Measurements from ENCODE around the gene LRRC10.

Gene LRRC10

GRCh38 chr12:69648476-69648875, 37.8 kb upstream of the LRRC10 start:
- Histone ChIP-seq H3K36me3 (ENCODE audit: insufficient read depth, low read length) (no peaks in the 10 kb centered on the region), H3K27ac (no peak overlapping the region), H3K9me3 (ENCODE audit: low read depth, low read length) (no peaks in the 10 kb centered on the region), H3K4me3 (no peak overlapping the region), H3K9ac (ENCODE audit: insufficient read length) (no peak overlapping the region)
- DNase-seq (ENCODE audit: low read depth, low spot score), result no peak
- no peak for TF ChIP-seq FOXP2 (optimal IDR thresholded peaks at IDR 0.05; ENCODE audit: control extremely low read depth, extremely low read length, insufficient read depth)
- no peak for TF ChIP-seq EZH2 (IDR thresholded peaks at IDR 0.05)
- TF ChIP-seq POLR2AphosphoS5 (IDR thresholded peaks at IDR 0.05; ENCODE audit: borderline replicate concordance, low read depth, low read length), result no peak

- Histone ChIP-seq H3K36me3 (ENCODE audit: insufficient read depth, low read length) (no peaks in the 10 kb centered on the region), H3K9me3 (ENCODE audit: low read depth, low read length) (no peaks in the 10 kb centered on the region), H3K4me3 (no peak overlapping the region), H3K27ac (no peak overlapping the region), H3K9ac (ENCODE audit: insufficient read length) (no peak overlapping the region)
- TF ChIP-seq POLR2AphosphoS5 (IDR thresholded peaks at IDR 0.05; ENCODE audit: borderline replicate concordance, low read depth, low read length) (no peak), FOXP2 (optimal IDR thresholded peaks at IDR 0.05; ENCODE audit: control extremely low read depth, extremely low read length, insufficient read depth) (no peak), EZH2 (IDR thresholded peaks at IDR 0.05) (no peak)
- DNase-seq (ENCODE audit: low read depth, low spot score), result no peak
Measured at GRCh38 chr12:69647178-69647577, 36.5 kb upstream of the LRRC10 start.

GRCh38 chr12:69645031-69645430, 34.3 kb upstream of the LRRC10 start:
- TF ChIP-seq FOXP2 (optimal IDR thresholded peaks at IDR 0.05; ENCODE audit: control extremely low read depth, extremely low read length, insufficient read depth) (no peak), EZH2 (IDR thresholded peaks at IDR 0.05) (no peak), POLR2AphosphoS5 (IDR thresholded peaks at IDR 0.05; ENCODE audit: borderline replicate concordance, low read depth, low read length) (no peak)
- DNase-seq (ENCODE audit: low read depth, low spot score), result no peak

GRCh38 chr12:69644511-69644910, 33.8 kb upstream of the LRRC10 start:
- no peak for DNase-seq (ENCODE audit: low read depth, low spot score)
- no peak overlapping the region for H3K9ac ChIP-seq (ENCODE audit: insufficient read length)
- no peak overlapping the region for H3K27ac ChIP-seq
- no peaks in the 10 kb centered on the region for H3K36me3 ChIP-seq (ENCODE audit: insufficient read depth, low read length)
- H3K9me3 ChIP-seq (ENCODE audit: low read depth, low read length), result no peaks in the 10 kb centered on the region
- TF ChIP-seq FOXP2 (optimal IDR thresholded peaks at IDR 0.05; ENCODE audit: control extremely low read depth, extremely low read length, insufficient read depth) (no peak), POLR2AphosphoS5 (IDR thresholded peaks at IDR 0.05; ENCODE audit: borderline replicate concordance, low read depth, low read length) (no peak), EZH2 (IDR thresholded peaks at IDR 0.05) (no peak)
- H3K4me3 ChIP-seq, result no peak overlapping the region

More at GRCh38 chr12:69645031-69645430, 34.3 kb upstream of the LRRC10 start:
- no peaks in the 10 kb centered on the region for H3K36me3 ChIP-seq (ENCODE audit: insufficient read depth, low read length)
- no peak overlapping the region for H3K4me3 ChIP-seq
- no peaks in the 10 kb centered on the region for H3K9me3 ChIP-seq (ENCODE audit: low read depth, low read length)
- H3K27ac ChIP-seq, result no peak overlapping the region
- H3K9ac ChIP-seq (ENCODE audit: insufficient read length), result no peak overlapping the region

GRCh38 chr12:69642531-69642930, 31.8 kb upstream of the LRRC10 start:
- H3K27ac ChIP-seq, result no peak overlapping the region
- no peak for DNase-seq (ENCODE audit: low read depth, low spot score)
- no peak overlapping the region for H3K4me3 ChIP-seq
- TF ChIP-seq FOXP2 (optimal IDR thresholded peaks at IDR 0.05; ENCODE audit: control extremely low read depth, extremely low read length, insufficient read depth), result no peak
- no peak for TF ChIP-seq EZH2 (IDR thresholded peaks at IDR 0.05)
- no peak for TF ChIP-seq POLR2AphosphoS5 (IDR thresholded peaks at IDR 0.05; ENCODE audit: borderline replicate concordance, low read depth, low read length)
- no peak overlapping the region for H3K9ac ChIP-seq (ENCODE audit: insufficient read length)
- H3K36me3 ChIP-seq (ENCODE audit: insufficient read depth, low read length), result no peaks in the 10 kb centered on the region
- H3K9me3 ChIP-seq (ENCODE audit: low read depth, low read length), result no peaks in the 10 kb centered on the region

- Histone ChIP-seq H3K9me3 (ENCODE audit: low read depth, low read length) (no peaks in the 10 kb centered on the region), H3K27ac (no peak overlapping the region), H3K4me3 (no peak overlapping the region), H3K9ac (ENCODE audit: insufficient read length) (no peak overlapping the region), H3K36me3 (ENCODE audit: insufficient read depth, low read length) (no peaks in the 10 kb centered on the region)
- DNase-seq (ENCODE audit: low read depth, low spot score), result no peak
- TF ChIP-seq EZH2 (IDR thresholded peaks at IDR 0.05) (no peak), POLR2AphosphoS5 (IDR thresholded peaks at IDR 0.05; ENCODE audit: borderline replicate concordance, low read depth, low read length) (no peak), FOXP2 (optimal IDR thresholded peaks at IDR 0.05; ENCODE audit: control extremely low read depth, extremely low read length, insufficient read depth) (no peak)
Measured at GRCh38 chr12:69641546-69641945, 30.8 kb upstream of the LRRC10 start.

GRCh38 chr12:69639400-69640016, 28.8 kb upstream of the LRRC10 start:
- no peak for TF ChIP-seq FOXP2 (optimal IDR thresholded peaks at IDR 0.05; ENCODE audit: control extremely low read depth, extremely low read length, insufficient read depth)
- TF ChIP-seq POLR2AphosphoS5 (IDR thresholded peaks at IDR 0.05; ENCODE audit: borderline replicate concordance, low read depth, low read length), result no peak
- TF ChIP-seq EZH2 (IDR thresholded peaks at IDR 0.05), result no peak
- no peak for DNase-seq (ENCODE audit: low read depth, low spot score)

GRCh38 chr12:69633061-69633460, 22.4 kb upstream of the LRRC10 start:
- DNase-seq (ENCODE audit: low read depth, low spot score), result no peak
- Histone ChIP-seq H3K4me3 (no peak overlapping the region), H3K9me3 (ENCODE audit: low read depth, low read length) (no peaks in the 10 kb centered on the region), H3K9ac (ENCODE audit: insufficient read length) (no peak overlapping the region), H3K27ac (peak overlapping the region; percentile 90), H3K36me3 (ENCODE audit: insufficient read depth, low read length) (no peaks in the 10 kb centered on the region)
- TF ChIP-seq FOXP2 (optimal IDR thresholded peaks at IDR 0.05; ENCODE audit: control extremely low read depth, extremely low read length, insufficient read depth) (no peak), POLR2AphosphoS5 (IDR thresholded peaks at IDR 0.05; ENCODE audit: borderline replicate concordance, low read depth, low read length) (no peak), EZH2 (IDR thresholded peaks at IDR 0.05) (no peak)

More at GRCh38 chr12:69639400-69640016, 28.8 kb upstream of the LRRC10 start:
- Histone ChIP-seq H3K27ac (no peak overlapping the region), H3K36me3 (ENCODE audit: insufficient read depth, low read length) (no peaks in the 10 kb centered on the region), H3K4me3 (no peak overlapping the region), H3K9ac (ENCODE audit: insufficient read length) (no peak overlapping the region), H3K9me3 (ENCODE audit: low read depth, low read length) (no peaks in the 10 kb centered on the region)

- H3K27ac ChIP-seq, result no peak overlapping the region
- H3K4me3 ChIP-seq, result no peak overlapping the region
- TF ChIP-seq FOXP2 (optimal IDR thresholded peaks at IDR 0.05; ENCODE audit: control extremely low read depth, extremely low read length, insufficient read depth) (no peak), POLR2AphosphoS5 (IDR thresholded peaks at IDR 0.05; ENCODE audit: borderline replicate concordance, low read depth, low read length) (no peak), EZH2 (IDR thresholded peaks at IDR 0.05) (no peak)
- no peak overlapping the region for H3K9ac ChIP-seq (ENCODE audit: insufficient read length)
- no peak for DNase-seq (ENCODE audit: low read depth, low spot score)
- no peaks in the 10 kb centered on the region for H3K36me3 ChIP-seq (ENCODE audit: insufficient read depth, low read length)
- H3K9me3 ChIP-seq (ENCODE audit: low read depth, low read length), result no peaks in the 10 kb centered on the region
Measured at GRCh38 chr12:69630191-69630590, 19.5 kb upstream of the LRRC10 start.
